Occipital lobe (tissue), 2 donors: ENCODE measurements around the gene ZFP1. TPM values are rescaled to one million over a fixed set of nuclear protein-coding genes. Genes with fewer than 3 reads are reported as not detected.
"Not testable (repeated sequence)": the region's sequence is repeated elsewhere in the genome, so short reads cannot be mapped to it uniquely, and the experiment has no call there.

ENCODE experiments used
- DNase-seq: peaks from one replicate; lab custom pipeline; 2025; lab: John Stamatoyannopoulos, UW
- total RNA-seq: library from RNA; depleted of rRNA; stranded (reverse); fragments of >200 nt; gene quantifications from one replicate; pipeline ENCODE4 v1.2.3, GENCODE V29; 2014

ZFP1 gene
- total RNA-seq, 1 donor from 2014 or later: 64.4 TPM

DNA sequence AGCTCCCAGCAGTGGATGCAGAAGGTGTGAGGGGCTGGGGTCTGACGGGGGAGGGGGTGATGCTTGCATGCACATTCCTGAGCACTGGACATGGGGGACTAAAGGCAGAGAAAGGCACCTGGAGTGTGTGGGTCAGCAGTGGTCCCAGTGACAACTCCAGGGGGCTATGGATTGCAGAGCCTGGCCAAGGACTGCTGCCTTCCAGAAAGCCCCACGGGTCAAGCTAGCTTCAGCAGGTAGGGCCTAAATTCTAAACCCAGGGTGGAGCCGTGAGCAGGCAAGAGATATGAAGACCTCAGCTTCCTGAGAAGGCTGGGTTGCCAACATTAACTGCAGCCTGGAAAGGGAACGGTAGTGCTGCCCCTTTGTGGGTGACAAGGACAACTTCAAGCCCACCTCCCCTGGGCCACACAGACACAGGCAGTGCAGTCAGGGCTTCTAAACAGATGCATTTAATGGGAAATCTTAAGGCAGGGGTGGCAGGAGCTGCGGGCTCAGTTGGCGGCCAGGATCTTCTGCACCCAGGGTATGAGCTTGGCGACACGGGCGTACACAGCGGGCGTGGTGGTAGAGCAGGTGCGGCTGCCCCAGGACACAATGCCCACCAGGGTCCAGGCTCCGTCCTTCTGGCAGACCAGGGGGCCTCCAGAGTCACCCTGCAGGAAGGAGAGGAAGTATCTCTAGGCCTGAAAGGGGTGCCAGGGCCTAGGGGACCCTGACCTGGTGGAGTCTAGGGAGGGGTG is 55.5 kb downstream of the ZFP1 start:
- DNase-seq: no peak

DNA sequence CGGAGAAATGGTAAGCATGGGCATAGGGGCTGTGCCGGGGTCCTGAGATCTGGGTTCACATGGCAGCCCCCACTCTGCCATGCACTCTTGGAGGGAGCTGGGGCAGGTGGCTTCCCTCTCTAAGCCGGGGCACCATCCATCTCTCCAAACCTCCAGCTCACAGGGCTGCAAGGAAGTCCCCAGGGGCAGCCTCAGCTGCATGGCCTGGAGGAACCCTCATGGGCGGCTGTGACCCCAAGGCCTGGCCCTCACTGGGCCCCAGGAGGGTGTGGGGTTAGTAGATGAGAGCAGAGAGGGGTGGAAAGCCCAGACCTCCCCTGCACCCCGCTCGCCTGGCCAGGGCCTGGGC is 56.1 kb downstream of the ZFP1 start:
- DNase-seq: no peak

DNA sequence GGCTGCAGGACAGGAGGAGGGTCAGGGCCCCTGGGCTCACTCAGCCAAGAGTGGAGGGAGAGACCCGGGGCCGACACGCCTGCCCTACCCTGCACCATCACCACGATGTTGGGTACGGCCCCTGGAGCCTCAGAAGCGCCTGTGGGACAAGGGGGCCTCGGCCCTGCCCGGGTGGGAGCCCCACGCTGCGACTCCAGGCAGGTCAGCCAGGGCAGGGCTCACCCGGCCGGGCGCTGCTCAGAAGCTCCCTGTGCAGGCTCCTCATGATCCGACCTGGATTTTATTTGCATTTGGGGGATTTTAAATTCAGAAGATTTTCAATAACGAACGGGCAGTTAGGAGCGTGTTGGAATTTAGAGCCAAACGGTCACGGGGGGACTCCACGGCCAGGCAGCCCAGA is 56.6 kb downstream of the ZFP1 start:
- DNase-seq: not testable (repeated sequence)

DNA sequence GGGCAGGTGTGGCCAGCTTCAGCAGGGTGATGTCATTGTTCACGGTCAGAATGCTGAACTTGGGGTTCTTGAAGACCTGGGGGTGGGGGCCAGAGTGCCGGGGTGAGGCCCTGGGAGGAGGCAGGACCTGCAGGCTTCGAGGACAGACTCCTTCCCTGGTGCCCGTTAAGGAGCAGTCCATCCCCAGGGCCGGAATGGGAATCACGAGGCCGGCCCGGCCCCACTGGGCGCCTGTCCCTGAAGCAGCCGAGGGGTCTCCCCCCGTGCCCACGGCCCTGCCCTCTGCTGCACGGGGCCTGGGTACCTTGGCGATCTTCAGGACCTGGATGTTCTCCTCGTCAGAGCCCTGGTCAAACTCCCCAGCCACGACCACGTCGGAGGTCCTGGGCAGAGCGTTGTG is 57.1 kb downstream of the ZFP1 start:
- not testable (repeated sequence) for DNase-seq

DNA sequence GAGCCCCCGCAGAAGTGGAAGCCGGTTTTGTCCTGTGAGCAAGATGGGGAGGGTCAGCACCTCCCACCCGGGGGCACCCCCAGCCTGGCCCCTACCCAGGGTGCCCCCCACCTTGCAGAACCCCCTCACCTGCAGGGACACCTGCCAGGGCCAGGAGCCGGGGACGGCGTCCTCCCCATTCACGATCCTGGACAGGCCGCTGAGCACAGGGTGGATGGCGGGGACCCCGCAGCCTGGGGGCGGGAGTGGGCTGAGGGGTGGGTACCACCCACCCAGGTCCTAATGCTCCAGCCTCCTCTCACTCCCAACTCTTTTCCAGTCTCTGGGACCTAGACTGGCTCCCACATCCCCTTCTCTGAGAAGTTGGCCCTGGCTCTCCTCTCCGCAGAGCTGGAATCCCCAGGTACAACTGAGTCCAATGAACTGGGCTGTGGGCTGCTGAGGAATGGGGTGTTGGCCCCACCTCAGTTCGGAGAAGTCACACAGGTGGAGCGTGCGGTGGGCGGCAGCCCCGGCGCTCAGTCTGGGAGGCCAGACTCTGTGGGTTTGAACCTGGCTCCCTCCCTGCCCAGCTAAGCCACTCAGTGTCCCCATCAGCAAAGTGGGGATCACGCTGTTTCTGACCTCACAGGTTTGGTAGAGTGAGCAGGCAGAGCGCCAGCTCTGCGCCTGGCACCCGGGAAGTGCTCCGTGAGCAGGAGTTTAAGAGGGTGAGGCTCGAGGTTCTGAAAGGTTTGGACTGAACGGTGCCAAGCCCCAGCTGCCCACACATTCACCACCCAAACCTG is 57.8 kb downstream of the ZFP1 start:
- not testable (repeated sequence) for DNase-seq

DNA sequence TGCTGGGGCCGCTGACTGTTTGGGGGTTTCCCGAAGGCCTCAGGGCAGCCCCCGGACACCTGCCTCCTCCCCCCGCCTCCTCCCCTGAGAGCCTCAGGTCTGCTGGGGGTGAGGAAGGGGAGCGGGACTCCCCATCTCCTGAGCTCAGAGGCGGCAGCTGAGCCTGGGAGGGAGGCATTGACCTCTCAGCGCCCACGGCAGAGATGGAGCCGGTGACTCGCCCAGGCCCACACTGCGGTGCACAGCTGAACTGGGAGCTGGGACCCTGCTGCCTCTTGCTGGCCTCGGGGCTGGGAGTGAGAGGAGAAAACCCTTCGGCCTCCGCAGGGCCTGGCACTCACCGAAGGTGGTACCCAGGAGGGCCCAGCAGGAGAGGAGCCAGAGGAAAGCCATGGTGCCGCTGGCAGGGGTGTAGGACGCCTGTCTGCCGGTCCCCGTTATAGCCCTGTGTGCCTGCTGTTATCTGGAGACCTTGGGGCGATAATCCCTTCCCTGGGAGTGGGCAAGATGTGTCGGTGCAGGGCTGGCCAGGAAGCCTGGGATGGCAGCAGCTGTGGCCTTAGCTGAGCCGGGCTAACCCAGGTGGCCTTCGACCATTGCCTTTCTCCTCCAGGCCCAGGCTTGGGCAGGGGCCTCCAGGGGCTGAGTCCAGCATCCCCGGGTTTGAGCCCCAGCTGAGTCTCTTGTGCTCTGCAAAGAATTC is 58.6 kb downstream of the ZFP1 start, which contains the start of gene CTRB2:
CTRB2 (minus strand) TSS at position 413 of the 703 bp plus-strand sequence; CDS start at position 393, 20 bp downstream.
- no peak for DNase-seq

DNA sequence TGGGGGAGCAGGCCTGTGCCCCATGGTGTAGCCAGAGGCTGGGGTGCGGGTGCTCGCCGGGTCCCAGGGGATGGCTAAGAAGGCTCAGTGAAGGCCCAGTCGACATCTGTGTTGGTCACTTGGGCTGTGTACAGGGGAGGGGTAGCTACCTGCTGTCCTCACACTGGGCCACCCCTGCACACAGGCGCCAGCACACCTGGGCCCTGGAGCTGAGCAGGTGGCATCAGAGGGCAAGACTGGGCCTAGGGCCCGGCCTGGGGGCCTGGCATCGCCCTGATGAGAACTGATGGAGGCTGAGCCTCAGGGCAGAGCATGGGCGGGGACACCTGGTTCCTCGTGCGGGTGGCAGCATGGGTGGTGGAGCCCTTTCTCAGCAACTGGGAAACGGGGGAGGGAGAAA is 59.5 kb downstream of the ZFP1 start:
- no peak for DNase-seq

DNA sequence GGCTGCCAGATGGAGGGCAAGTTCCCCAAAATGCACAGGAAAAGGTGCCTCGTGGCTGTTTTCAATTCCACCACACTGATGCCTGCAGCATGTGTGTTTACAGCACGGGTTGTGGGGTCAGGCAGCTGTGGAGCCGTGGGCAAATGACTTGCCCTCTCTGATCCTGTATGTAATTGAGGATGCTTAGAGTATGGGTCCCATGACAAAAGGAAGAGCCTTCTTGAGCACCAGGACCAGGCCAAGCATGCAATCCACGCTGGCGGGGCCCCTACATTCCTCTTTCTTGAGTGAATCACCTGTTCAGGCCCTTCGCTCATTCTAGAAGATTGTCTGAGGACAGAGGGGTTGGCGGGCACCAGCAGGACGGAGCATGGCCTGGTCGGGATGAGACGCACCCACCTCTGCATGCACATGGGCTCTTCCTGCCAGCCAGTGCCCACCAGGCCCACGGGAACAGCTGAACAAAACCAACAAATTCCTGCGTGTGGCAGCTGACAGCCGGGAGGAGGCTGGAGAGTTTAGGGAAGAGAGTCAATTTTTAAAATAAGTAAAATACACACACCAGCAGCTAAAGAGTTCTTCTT is 60.0 kb downstream of the ZFP1 start:
- DNase-seq: no peak

DNA sequence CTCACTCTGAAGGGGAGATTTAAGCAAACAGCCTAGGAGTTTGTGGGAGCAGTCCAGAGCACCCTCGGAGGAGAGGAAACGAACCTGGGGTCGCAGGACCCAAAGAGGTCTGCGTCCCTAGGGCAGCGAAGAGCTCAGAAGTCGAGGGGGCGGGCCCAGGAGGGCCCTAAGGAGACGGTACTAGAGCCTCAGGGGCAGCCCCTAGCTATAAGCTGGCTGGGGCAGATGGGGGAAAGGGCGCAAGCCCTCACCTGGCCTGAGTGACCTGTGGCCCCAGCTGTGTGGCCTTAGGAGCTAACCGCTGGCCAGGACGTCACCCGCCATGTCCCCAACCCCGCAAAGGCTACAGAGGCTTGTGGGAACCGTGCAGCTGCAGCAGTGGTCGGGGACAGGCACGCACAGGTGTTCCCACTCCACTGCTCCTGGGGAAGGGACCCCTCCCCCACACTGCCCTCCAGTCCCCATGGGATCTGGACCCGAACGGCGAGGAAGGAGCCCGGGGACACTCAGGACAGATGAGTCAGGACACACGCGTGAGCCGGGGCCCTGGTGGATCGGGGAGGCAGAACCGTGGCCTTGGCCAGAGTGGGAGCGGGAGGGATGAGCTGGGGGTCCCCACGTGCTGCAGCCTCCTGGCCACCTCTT is 60.7 kb downstream of the ZFP1 start:
- DNase-seq: no peak

DNA sequence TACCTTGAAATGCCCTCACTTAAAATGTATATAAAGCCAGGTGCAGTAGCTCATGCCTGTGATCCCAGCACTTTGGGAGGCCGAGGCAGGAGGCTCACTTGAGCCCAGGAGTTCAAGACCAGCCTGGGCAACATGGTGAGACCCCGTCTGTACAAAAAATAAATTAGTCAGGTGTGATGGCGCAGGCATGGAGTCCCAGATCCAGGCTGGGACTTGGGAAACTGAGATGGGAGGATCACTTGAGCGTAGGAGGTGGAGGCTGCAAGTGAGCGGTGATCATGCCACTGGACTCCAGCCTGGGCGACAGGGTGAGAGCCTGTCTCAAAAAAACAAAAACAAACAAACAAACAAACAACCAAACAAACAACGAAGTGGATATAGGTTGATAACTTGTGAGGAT is 61.2 kb downstream of the ZFP1 start:
- not testable (repeated sequence) for DNase-seq

DNA sequence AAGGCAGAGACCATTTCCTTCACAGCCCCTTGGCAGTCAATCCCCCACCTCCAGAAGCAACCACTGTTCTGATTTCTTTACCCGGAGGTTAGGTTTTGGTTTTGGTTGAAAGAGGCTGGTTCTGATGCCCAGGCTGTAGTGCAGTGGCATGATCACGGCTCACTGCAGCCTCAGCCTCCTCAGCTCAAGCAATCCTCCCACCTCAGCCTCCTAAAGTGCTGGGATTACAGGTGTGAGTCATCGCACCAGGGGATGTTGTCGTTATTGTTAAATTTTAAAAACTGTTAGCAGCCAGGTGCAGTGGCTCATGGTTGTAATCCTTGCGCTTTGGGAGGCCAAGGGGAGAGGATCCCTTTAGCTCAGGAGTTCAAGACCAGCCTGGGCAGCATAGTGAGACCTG is 61.6 kb downstream of the ZFP1 start:
- DNase-seq: no peak

DNA sequence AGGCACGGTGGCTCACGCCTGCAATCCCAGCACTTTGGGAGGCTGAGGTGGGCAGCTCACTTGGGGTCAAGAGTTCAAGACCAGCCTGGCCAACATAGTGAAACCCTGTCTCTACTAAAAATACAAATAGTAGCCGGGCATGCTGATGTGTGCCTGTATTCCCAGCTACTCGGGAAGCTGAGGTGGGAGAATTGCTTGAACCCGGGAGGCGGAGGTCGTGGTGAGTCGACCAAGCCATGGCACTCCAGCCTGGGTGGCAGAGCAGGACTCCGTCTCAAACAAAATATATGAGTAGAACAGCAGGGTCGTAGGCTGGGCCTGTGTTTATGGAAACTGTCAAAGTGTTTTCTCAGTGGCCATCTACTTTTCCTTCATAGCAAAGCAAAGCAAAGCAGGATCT is 63.0 kb downstream of the ZFP1 start:
- not testable (repeated sequence) for DNase-seq

DNA sequence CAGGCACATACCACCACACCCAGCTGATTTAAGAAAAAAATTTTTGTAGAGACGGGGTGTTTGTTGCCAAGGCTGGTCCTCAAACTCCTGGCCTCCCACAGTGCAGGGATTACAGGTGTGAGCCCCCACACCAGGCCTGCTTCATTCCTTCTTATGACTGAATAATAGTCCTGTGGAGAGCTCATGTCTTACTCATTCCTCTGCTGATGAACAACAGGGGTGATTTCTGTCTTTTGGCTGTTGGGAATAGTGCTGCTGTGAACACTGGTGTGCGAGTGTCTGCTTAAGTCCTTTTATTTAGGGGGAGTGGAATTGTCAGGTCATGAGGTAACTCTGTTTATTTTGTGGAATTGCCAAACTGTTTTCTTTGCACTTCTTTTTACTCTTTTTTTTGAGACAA is 67.8 kb downstream of the ZFP1 start:
- no peak for DNase-seq

DNA sequence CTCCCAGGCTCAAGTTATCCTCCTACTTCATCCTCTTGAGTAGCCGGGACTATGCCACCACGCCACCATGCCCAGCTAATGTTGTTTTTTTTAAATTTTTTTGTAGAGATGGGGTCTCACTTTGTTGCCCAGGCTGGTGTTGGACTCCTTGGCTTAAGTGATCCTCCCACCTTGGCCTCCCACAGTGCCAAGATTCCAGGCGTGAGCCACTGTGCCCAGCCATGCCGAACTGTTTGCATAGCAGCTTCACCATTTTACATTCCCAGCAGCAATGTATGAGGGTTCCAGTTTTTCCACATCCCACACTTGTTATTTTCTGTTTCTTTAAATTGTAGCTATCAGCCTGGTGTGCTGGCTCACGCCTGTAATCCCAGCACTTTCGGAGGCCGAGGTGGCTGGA is 68.3 kb downstream of the ZFP1 start:
- no peak for DNase-seq

DNA sequence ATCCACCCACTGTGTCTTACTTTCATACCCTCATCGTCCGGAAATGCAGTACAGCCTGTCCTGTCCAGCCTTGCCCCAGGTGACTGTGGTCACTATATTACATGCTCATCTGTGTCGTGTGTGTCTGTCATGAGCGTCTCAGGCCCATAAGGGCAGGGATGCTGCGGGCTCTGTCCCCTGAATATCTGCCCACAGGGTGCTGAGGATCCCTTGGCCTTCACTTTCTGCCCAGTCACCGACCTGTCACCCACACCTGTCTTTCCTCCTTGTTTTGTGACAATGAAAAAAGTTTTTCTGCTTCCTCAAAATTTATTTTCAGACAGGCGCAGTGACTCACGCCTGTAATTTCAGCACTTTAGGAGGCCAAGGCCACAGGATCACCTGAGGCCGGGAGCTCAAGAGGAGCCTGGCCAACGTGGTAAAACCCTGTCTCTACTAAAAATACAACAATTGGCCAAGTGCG is 69.1 kb downstream of the ZFP1 start:
- no peak for DNase-seq

DNA sequence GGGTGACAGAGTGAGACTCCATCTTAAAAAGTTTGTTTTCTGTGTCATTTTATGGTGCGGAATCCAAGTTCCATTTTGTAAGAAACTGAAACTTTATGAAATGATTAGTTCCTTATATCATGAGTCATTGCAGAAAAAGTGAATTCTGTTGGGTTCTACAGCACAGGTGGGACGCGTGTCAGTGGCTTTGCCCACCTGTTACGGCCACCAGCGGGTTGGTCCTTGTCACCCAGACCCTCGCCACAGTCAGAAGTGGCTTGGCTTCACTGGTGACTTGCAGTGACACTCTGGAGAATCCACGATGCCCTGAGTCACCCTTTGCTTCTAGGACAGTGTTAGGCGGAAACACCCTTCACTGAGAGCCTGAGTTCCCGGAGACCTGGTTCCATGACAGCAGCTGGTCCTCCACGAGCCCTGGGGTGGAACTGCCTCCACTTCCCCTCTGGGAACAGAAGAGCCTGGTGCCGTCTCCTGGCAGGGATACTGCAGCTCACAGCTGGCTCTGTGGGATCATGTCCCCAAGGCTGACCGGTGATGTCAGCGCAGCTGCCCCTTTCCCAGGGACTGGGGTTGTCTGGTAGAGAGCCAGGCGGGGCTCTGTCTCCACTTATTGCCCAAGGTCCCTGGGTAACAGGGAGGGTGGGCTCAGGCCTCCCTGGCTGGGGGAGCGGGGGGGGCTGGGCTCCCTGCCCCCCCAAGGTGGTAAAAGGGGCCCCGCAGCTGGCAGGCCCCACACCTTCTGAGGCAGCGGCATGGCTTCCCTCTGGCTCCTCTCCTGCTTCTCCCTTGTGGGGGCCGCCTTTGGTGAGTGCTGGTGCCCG is 70.1 kb downstream of the ZFP1 start, which contains the start of gene CTRB1:
CTRB1 (plus strand) TSS at position 733 of the 821 bp plus-strand sequence; CDS start at position 753, 20 bp downstream.
- no peak for DNase-seq

DNA sequence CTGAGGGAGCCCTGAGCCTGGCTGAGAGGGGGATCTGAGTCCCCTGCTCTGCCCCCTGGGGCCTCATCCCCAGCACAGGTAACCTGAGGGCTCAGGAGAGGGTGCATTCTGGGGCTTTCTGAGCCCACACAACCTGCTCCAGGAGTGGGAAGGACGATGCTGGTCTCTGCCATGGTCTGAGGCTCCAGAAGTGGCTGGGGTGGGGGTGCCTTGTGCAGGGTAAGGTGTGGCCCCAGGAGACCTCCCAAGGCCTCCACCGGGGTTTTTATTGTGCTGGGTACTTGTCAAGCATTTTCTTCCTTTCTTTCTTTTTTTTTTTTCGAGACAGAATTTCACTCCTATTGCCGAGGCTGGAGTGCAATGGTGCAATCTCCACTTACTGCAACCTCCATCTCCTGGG is 70.8 kb downstream of the ZFP1 start:
- DNase-seq: no peak

DNA sequence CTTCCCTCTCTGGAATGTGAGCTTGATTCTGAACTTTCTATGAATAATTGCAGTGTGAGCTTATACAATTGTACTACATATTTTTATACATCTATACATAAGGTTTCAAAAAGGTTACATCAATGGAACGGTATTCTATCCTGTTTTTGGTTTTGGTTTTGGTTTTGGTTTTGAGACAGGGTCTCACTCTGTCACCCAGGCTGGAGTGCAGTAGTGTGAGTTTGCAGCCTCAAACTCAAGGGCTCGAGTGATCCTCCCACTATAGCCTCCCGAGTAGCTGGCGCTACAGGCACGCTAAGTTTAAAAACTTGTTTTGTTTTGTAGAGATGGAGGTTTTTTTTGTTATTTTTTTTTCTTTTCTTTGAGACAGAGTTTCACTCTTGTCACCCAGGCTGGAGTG is 71.5 kb downstream of the ZFP1 start:
- DNase-seq: no peak
